ENCODE measurements around the gene TAMM41. TPM values are rescaled to one million over a fixed set of nuclear protein-coding genes. Genes with fewer than 3 reads are reported as not detected.

The TAMM41 gene
- total and polyA plus RNA-seq, 2 experiments from 2014 or later, result 9.6 to 14.1 TPM

GRCh38 chr3:11815111-11815510, 31.6 kb downstream of the TAMM41 start:
- Histone ChIP-seq H3K79me2 (no peaks in the 10 kb centered on the region), H3K9me3 (ENCODE audit: low read depth) (no peaks in the 10 kb centered on the region), H3K9me2 (replicated peaks; ENCODE audit: insufficient read depth) (no peaks in the 10 kb centered on the region), H3K4me3 (no peak overlapping the region), H3K4me2 (no peak overlapping the region), H3K27me3 (no peaks in the 10 kb centered on the region), H3K36me3 (replicated peaks; ENCODE audit: insufficient read depth, low read depth) (no peaks in the 10 kb centered on the region), H3K4me1 (ENCODE audit: insufficient read depth) (no peaks in the 10 kb centered on the region), H4K20me1 (ENCODE audit: insufficient read depth, poor library complexity, severe bottlenecking) (no peaks in the 10 kb centered on the region), H2AFZ (no peak overlapping the region), H3K27ac (no peak overlapping the region)
- DNase-seq (ENCODE audit: low spot score), result no peak
- 86% methylated on average over 4 of the region's 4 CpGs for WGBS (ENCODE audit: low lambda C conversion rate, missing lambda C conversion rate)
- TF ChIP-seq EZH2phosphoT487 (IDR thresholded peaks at IDR 0.05; ENCODE audit: low read depth, severe bottlenecking, unreplicated experiment), result no peak
- no peak for TF ChIP-seq EZH2 (IDR thresholded peaks at IDR 0.05; ENCODE audit: borderline replicate concordance)
- no peak for TF ChIP-seq CTCF (IDR thresholded peaks at IDR 0.05; ENCODE audit: poor library complexity)

GRCh38 chr3:11814663-11815062, 32.0 kb downstream of the TAMM41 start:
- no peaks in the 10 kb centered on the region for H3K79me2 ChIP-seq
- 96% methylated on average over 6 of the region's 6 CpGs for WGBS (ENCODE audit: low lambda C conversion rate, missing lambda C conversion rate)
- no peaks in the 10 kb centered on the region for H3K9me2 ChIP-seq (replicated peaks; ENCODE audit: insufficient read depth)

GRCh38 chr3:11810276-11810675, 36.4 kb downstream of the TAMM41 start:
- H3K27me3 ChIP-seq, result no peaks in the 10 kb centered on the region
- H3K79me2 ChIP-seq, result no peaks in the 10 kb centered on the region
- H3K27ac ChIP-seq, result peak overlapping the region; percentile 18
- no peaks in the 10 kb centered on the region for H4K20me1 ChIP-seq (ENCODE audit: insufficient read depth, poor library complexity, severe bottlenecking)
- no peak overlapping the region for H3K4me2 ChIP-seq
- H2AFZ ChIP-seq, result no peak overlapping the region
- peaks cover 4% of the 10 kb centered on the region for H3K4me1 ChIP-seq (ENCODE audit: insufficient read depth)
- TF ChIP-seq EZH2 (IDR thresholded peaks at IDR 0.05; ENCODE audit: borderline replicate concordance), result no peak
- no peak for TF ChIP-seq CTCF (IDR thresholded peaks at IDR 0.05; ENCODE audit: poor library complexity)
- TF ChIP-seq EZH2phosphoT487 (IDR thresholded peaks at IDR 0.05; ENCODE audit: low read depth, severe bottlenecking, unreplicated experiment), result no peak
- no peaks in the 10 kb centered on the region for H3K9me3 ChIP-seq (ENCODE audit: low read depth)
- H3K4me3 ChIP-seq, result no peak overlapping the region
- H3K36me3 ChIP-seq (replicated peaks; ENCODE audit: insufficient read depth, low read depth), result no peaks in the 10 kb centered on the region
- DNase-seq (ENCODE audit: low spot score), result no peak
- WGBS (ENCODE audit: low lambda C conversion rate, missing lambda C conversion rate), result 79% methylated on average over 3 of the region's 3 CpGs
- H3K9me2 ChIP-seq (replicated peaks; ENCODE audit: insufficient read depth), result no peaks in the 10 kb centered on the region

More at GRCh38 chr3:11814663-11815062, 32.0 kb downstream of the TAMM41 start:
- Histone ChIP-seq H2AFZ (no peak overlapping the region), H3K36me3 (replicated peaks; ENCODE audit: insufficient read depth, low read depth) (no peaks in the 10 kb centered on the region), H3K27ac (no peak overlapping the region), H3K9me3 (ENCODE audit: low read depth) (no peaks in the 10 kb centered on the region), H4K20me1 (ENCODE audit: insufficient read depth, poor library complexity, severe bottlenecking) (no peaks in the 10 kb centered on the region), H3K4me2 (no peak overlapping the region), H3K4me3 (no peak overlapping the region), H3K4me1 (ENCODE audit: insufficient read depth) (no peaks in the 10 kb centered on the region), H3K27me3 (no peaks in the 10 kb centered on the region)
- TF ChIP-seq CTCF (IDR thresholded peaks at IDR 0.05; ENCODE audit: poor library complexity) (no peak), EZH2phosphoT487 (IDR thresholded peaks at IDR 0.05; ENCODE audit: low read depth, severe bottlenecking, unreplicated experiment) (no peak), EZH2 (IDR thresholded peaks at IDR 0.05; ENCODE audit: borderline replicate concordance) (no peak)
- DNase-seq (ENCODE audit: low spot score), result no peak

GRCh38 chr3:11808231-11808630, 38.5 kb downstream of the TAMM41 start:
- H3K4me2 ChIP-seq, result peak overlapping the region; percentile 48
- no peak overlapping the region for H2AFZ ChIP-seq
- H3K4me3 ChIP-seq, result no peak overlapping the region
- H3K27ac ChIP-seq, result peak overlapping the region; percentile 77
- no peaks in the 10 kb centered on the region for H3K36me3 ChIP-seq (replicated peaks; ENCODE audit: insufficient read depth, low read depth)
- no peaks in the 10 kb centered on the region for H3K9me2 ChIP-seq (replicated peaks; ENCODE audit: insufficient read depth)
- H3K79me2 ChIP-seq, result no peaks in the 10 kb centered on the region
- peak; percentile 22 for DNase-seq (ENCODE audit: low spot score)
- H3K27me3 ChIP-seq, result no peaks in the 10 kb centered on the region
- H3K9me3 ChIP-seq (ENCODE audit: low read depth), result no peaks in the 10 kb centered on the region
- WGBS (ENCODE audit: low lambda C conversion rate, missing lambda C conversion rate), result 53% methylated on average over 9 of the region's 9 CpGs
- TF ChIP-seq EZH2 (IDR thresholded peaks at IDR 0.05; ENCODE audit: borderline replicate concordance), result no peak
- TF ChIP-seq CTCF (IDR thresholded peaks at IDR 0.05; ENCODE audit: poor library complexity), result no peak
- no peak for TF ChIP-seq EZH2phosphoT487 (IDR thresholded peaks at IDR 0.05; ENCODE audit: low read depth, severe bottlenecking, unreplicated experiment)
- H4K20me1 ChIP-seq (ENCODE audit: insufficient read depth, poor library complexity, severe bottlenecking), result no peaks in the 10 kb centered on the region
- H3K4me1 ChIP-seq (ENCODE audit: insufficient read depth), result peaks cover 4% of the 10 kb centered on the region
